Skeletal muscle satellite cell (primary cell): Measurements from ENCODE around the gene FANCI. TPM values are rescaled to one million over a fixed set of nuclear protein-coding genes. Genes with fewer than 3 reads are reported as not detected.

ENCODE experiments used
- H3K27me3 ChIP-seq: 2 replicates; pipeline ENCODE4 v1.7.0; 2013; ENCODE audit warnings: low read length; ENCODE audit not compliant: control insufficient read depth, insufficient read depth
- H3K36me3 ChIP-seq: 2 replicates; pipeline ENCODE4 v1.7.0; 2013; ENCODE audit warnings: mild to moderate bottlenecking, control low read depth, low read length; ENCODE audit not compliant: insufficient read depth
- H3K4me1 ChIP-seq: 2 replicates; pipeline ENCODE4 v1.7.0; 2013; ENCODE audit warnings: low read length; ENCODE audit not compliant: control insufficient read depth, insufficient read depth
- H3K4me2 ChIP-seq: 2 replicates; pipeline ENCODE4 v1.7.0; 2013; ENCODE audit warnings: mild to moderate bottlenecking, low read length
- H3K4me3 ChIP-seq: 2 replicates; pipeline ENCODE4 v1.7.0; 2013; ENCODE audit warnings: low read length
- H3K9ac ChIP-seq: 2 replicates; pipeline ENCODE4 v1.7.0; 2013; ENCODE audit warnings: mild to moderate bottlenecking, low read depth, low read length, moderate library complexity
- H3K9me3 ChIP-seq: replicated peaks from 2 replicates; pipeline ENCODE4 v1.7.0; 2013; ENCODE audit warnings: mild to moderate bottlenecking, control low read depth, low read length
- small RNA-seq: library from RNA; depleted of rRNA; stranded (forward); fragments of <200 nt; gene quantifications from one replicate; pipeline ENCODE3, GENCODE V24; 2012

The FANCI gene

GRCh38 chr15:89365462-89366065 lies 121.8 kb downstream of the FANCI start:
- Histone ChIP-seq H3K4me3 (no peak overlapping the region), H3K9ac (no peak overlapping the region), H3K9me3 (no peaks in the 10 kb centered on the region), H3K4me2 (no peak overlapping the region), H3K4me1 (peaks cover 3% of the 10 kb centered on the region), H3K27me3 (peaks cover 100% of the 10 kb centered on the region), H3K36me3 (no peaks in the 10 kb centered on the region)

Small RNAs within 50 kb of the gene (small RNA-seq; reads per million reads assigned to genes)
- gene MIR6766 = not detected
